Thyroid gland (tissue), 4 donors: ENCODE results near the gene ZFP37.
"Not testable (repeated sequence)": the region's sequence is repeated elsewhere in the genome, so short reads cannot be mapped to it uniquely, and the experiment has no call there.

ENCODE experiments used
- CTCF ChIP-seq, 6 experiments: fragments of 200-600 bp in 3 of 6; fragments of 450-650 bp in 3 of 6; sonication (generic) in 3 of 6; IDR thresholded peaks; one replicate each; pipeline ENCODE4 v1.5.1; 2016 to 2019; ENCODE audit warnings: antibody characterized with exemption in 6 of 6, mild to moderate bottlenecking in 2 of 6, inconsistent platforms in 1 of 6, moderate library complexity in 1 of 6
- POLR2A ChIP-seq, 2 donors: fragments of 450-650 bp; IDR thresholded peaks; one replicate each; pipeline ENCODE4 v1.6.1; 2017; ENCODE audit warnings: antibody characterized with exemption in 2 of 2, mild to moderate bottlenecking in 2 of 2, moderate library complexity in 1 of 2

- not testable (repeated sequence) for TF ChIP-seq CTCF, POLR2A (IDR thresholded peaks at IDR 0.05)
Measured at GRCh38 chr9:113061072-113061850, 4.7 kb upstream of the ZFP37 start.
